GM18861 (cell line): ENCODE measurements around the gene FANK1.

Experiments
- ATAC-seq: cut with Tn5 transposase; IDR thresholded peaks from one replicate; pipeline ENCODE4 v1.9.1; 2021; ENCODE audit not compliant: unreplicated experiment

The FANK1 gene

DNA sequence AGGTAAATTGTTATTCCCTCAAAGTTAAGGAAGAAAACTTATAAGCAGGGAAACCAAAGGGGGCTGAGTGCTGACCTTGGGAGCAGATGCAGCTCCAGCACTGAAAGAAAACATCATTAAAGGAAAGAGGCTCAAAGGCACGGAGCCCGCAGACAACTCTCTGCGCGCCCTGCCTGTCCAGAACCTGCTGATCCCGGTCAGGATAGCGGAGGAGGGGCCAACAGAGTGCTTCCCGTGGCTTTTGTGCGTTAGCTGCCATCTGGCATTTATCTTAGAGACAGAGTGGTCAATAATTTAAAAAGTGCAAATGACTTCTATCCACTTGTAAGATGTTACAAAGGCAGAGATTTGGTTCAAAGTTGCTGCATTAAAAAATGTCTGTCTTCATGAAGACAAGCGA is 162.1 kb downstream of the FANK1 start:
- no peak for ATAC-seq
